Natural killer cell treated with Interleukin-12 subunit alpha and Interleukin-12 subunit beta and Interleukin-15 and Interleukin-18, amount 100 ng/mL, for 72 hours (primary cell): Measurements from ENCODE around the gene TMEM117. TPM values are rescaled to one million over a fixed set of nuclear protein-coding genes. Genes with fewer than 3 reads are reported as not detected.

ENCODE experiments used
- ATAC-seq, 2 donors: fragments of 150-1000 bp; cut with Tn5 transposase in 1 of 2; sonication (Bioruptor Pico), chemical (Tn5 transposase) in 1 of 2; 2 replicates each; pipeline ENCODE4 v1.10.0; 2021
- DNase-seq: peaks from one replicate; pipeline ENCODE4 v3.0.0; 2022; ENCODE audit warnings: low spot score
- H3K27ac Mint-ChIP-seq, 2 donors: 1 replicate in 1 of 2; 2 replicates in 1 of 2; pipeline ENCODE4 v1.8.0; 2022; ENCODE audit warnings: mixed read lengths in 2 of 2, mild to moderate bottlenecking in 1 of 2, moderate library complexity in 1 of 2
- H3K27me3 Mint-ChIP-seq, 2 donors: 1 replicate in 1 of 2; 2 replicates in 1 of 2; pipeline ENCODE4 v1.8.0; 2022; ENCODE audit warnings: mixed read lengths in 2 of 2
- H3K36me3 Mint-ChIP-seq: one replicate; pipeline ENCODE4 v1.8.0; 2022; ENCODE audit warnings: mixed read lengths
- H3K4me1 Mint-ChIP-seq, 2 donors: 1 replicate in 1 of 2; 2 replicates in 1 of 2; pipeline ENCODE4 v1.8.0; 2022; ENCODE audit warnings: low read depth in 2 of 2, mixed read lengths in 2 of 2, mild to moderate bottlenecking in 1 of 2
- H3K4me3 Mint-ChIP-seq: one replicate; pipeline ENCODE4 v1.8.0; 2022; ENCODE audit warnings: mixed read lengths
- H3K9me3 Mint-ChIP-seq: 2 replicates; pipeline ENCODE4 v1.8.0; 2022; ENCODE audit warnings: mixed read lengths
- total RNA-seq, 2 donors: library from RNA; stranded (reverse); gene quantifications; one replicate each; pipeline ENCODE4 v1.2.3, GENCODE V29; 2022

TMEM117 gene
- total RNA-seq, 2 donors from 2014 or later, result 2.4 to 5.0 TPM

DNA sequence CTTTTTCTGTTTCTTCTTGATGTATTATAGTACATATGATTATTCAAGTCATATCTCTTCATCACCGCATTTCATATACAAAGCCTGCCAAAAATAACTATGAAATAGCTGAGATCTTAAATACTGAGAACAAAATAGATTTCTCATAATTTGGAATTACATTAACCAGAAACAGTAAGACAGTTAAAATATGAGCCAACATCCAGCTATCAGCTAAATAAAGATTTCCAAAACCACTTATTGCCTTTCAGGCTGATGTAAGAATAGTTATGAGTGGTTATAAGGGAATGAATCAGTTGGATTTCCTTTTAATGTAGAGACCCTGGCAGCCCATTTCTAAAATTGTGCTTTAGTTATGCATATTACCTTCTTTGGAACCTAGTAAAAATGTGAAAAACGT lies 47.4 kb downstream of the TMEM117 start:
- no peaks in the 10 kb centered on the region for H3K27me3 Mint-ChIP-seq
- DNase-seq (no peak), ATAC-seq (no peak)
- H3K4me3 Mint-ChIP-seq, result no peak overlapping the region
- no peaks in the 10 kb centered on the region for H3K36me3 Mint-ChIP-seq
- H3K9me3 Mint-ChIP-seq, result no peaks in the 10 kb centered on the region
- H3K27ac Mint-ChIP-seq, result no peak overlapping the region
- H3K4me1 Mint-ChIP-seq, result no peaks in the 10 kb centered on the region

DNA sequence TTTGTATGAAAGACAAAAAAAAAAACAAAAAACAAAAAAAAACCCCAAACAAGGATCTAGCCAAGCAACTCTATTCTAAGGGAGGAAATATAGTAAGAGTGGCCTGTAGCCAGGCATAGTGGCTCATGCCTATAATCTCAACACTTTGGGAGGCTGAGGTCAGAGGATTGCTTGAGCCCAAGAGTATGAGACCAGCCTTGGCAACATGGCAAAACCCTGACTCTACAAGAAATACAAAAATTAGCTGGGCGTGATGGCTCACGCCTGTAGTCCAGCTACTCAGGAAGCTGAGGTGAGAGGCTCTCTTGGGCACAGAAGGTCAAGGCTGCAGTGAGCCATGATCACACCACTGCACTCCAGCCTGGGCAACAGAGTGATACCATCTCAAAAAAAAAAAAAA lies 47.9 kb downstream of the TMEM117 start:
- no peak overlapping the region for H3K4me3 Mint-ChIP-seq
- H3K27ac Mint-ChIP-seq, result no peak overlapping the region
- ATAC-seq, result no peak
- no peaks in the 10 kb centered on the region for H3K4me1 Mint-ChIP-seq
- no peaks in the 10 kb centered on the region for H3K9me3 Mint-ChIP-seq
- DNase-seq, result no peak
- H3K36me3 Mint-ChIP-seq, result no peaks in the 10 kb centered on the region
- H3K27me3 Mint-ChIP-seq, result no peaks in the 10 kb centered on the region

GRCh38 chr12:43884683-43885410 lies 49.0 kb downstream of the TMEM117 start:
- Mint-ChIP-seq H3K9me3 (no peaks in the 10 kb centered on the region), H3K4me1 (no peaks in the 10 kb centered on the region), H3K27me3 (no peaks in the 10 kb centered on the region), H3K27ac (no peak overlapping the region), H3K4me3 (no peak overlapping the region), H3K36me3 (no peaks in the 10 kb centered on the region)
- DNase-seq, result no peak
- ATAC-seq, result no peak

DNA sequence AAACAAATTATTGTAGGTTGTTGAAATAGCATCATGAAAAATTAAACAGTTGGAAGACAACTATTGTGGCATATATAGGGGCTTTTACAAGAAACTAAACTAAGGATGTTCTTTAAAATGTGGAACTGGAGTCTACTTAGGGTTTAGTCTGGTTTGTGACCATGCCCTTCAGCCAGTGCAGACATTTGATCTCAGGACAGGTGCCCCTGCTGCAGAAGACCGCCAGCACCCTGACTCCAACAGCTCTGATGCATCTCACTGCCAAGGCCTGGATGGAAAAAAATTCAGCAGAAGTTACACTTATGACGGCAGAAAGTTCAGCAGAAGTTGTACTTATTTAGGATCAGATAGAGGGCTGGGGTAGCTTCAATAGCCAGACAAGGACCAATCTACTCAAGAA lies 51.5 kb downstream of the TMEM117 start:
- ATAC-seq (no peak), DNase-seq (no peak)
- Mint-ChIP-seq H3K4me3 (no peak overlapping the region), H3K27ac (no peak overlapping the region), H3K9me3 (no peaks in the 10 kb centered on the region), H3K27me3 (no peaks in the 10 kb centered on the region), H3K4me1 (no peaks in the 10 kb centered on the region), H3K36me3 (no peaks in the 10 kb centered on the region)

DNA sequence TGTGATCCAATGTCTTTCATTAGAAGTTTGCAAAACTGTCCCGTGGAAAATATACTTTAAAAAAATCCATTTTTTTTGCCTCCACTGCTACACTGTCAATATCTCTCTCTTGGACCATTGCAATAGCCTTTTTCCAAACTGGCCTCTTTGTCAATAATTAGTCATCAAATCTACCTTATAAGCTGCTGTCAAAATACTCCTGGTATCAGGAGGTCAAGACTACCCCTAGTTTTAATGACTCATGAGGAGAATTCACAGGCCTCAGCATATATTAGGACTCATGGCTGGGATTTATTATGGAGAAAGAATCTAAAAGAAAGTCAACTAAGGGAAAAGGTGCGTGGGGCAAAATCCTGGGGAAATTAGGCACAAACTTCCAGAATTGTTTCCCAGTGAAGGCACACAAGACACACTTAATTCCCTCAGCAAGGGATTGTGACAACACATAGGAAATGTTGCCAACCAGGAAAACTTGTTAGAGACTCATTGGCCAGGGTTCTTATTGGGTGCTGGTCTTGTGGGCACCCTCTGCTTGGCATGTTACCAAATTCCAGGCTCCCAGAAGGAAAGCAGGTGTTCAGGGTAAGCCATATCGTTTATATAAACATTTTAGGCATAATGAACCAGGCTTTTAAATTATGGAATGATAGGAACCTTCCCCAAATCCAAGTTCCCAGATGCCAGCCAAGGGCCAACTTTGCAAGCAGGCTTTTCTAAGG lies 56.1 kb downstream of the TMEM117 start:
- Mint-ChIP-seq H3K27me3 (no peaks in the 10 kb centered on the region), H3K4me1 (no peaks in the 10 kb centered on the region), H3K4me3 (no peak overlapping the region), H3K27ac (no peak overlapping the region), H3K36me3 (no peaks in the 10 kb centered on the region), H3K9me3 (peaks cover 3% of the 10 kb centered on the region)
- DNase-seq (no peak), ATAC-seq (no peak)

DNA sequence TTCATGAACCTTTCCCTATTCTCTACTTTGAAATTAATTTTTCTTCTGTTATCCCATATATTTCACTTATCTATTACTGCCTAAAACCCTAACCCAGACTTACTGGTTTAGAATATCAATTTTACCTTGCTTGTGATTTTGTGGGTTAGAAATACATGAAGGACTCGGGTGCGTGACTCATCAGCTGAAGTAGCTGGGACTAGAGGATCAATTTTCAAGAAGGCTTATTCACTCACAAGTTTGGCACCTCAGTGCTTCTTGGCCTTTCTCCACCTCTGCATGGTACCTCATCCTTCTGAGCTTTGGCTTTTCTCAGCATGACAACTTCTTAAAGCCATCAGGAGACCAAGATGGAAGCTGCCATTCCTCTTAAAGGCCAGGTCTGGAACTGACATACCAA lies 57.8 kb downstream of the TMEM117 start:
- H3K9me3 Mint-ChIP-seq, result peaks cover 3% of the 10 kb centered on the region

GRCh38 chr12:43895580-43896206 lies 59.8 kb downstream of the TMEM117 start:
- H3K4me3 Mint-ChIP-seq, result no peak overlapping the region
- no peak overlapping the region for H3K27ac Mint-ChIP-seq
- no peak for ATAC-seq
- no peaks in the 10 kb centered on the region for H3K36me3 Mint-ChIP-seq
- DNase-seq, result no peak
- H3K4me1 Mint-ChIP-seq, result no peaks in the 10 kb centered on the region
- no peaks in the 10 kb centered on the region for H3K27me3 Mint-ChIP-seq
- peaks cover 3% of the 10 kb centered on the region for H3K9me3 Mint-ChIP-seq

More for the DNA sequence above, 57.8 kb downstream of the TMEM117 start:
- H3K36me3 Mint-ChIP-seq, result no peaks in the 10 kb centered on the region
- DNase-seq, result no peak
- no peak overlapping the region for H3K4me3 Mint-ChIP-seq
- ATAC-seq, result no peak
- H3K27ac Mint-ChIP-seq, result no peak overlapping the region
- H3K27me3 Mint-ChIP-seq, result no peaks in the 10 kb centered on the region
- H3K4me1 Mint-ChIP-seq, result no peaks in the 10 kb centered on the region

DNA sequence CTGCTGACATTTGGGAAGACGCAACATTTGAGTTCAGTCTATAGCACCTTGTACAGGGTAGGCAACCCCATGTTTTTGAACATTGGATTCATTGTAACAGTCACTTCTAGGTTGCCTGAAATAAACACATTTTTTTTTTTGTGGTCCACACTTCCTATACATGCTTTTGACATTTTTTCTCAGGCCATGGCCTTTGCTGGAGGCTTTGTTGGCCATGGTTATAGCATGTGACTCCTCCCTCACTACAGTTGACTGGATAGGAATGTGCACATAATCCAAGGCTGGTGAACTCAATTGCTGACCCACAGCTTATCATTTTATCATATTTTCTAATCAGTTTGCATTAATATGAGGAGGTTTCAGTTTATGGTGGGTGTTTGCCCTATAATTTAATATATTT lies 60.6 kb downstream of the TMEM117 start:
- Mint-ChIP-seq H3K27ac (no peak overlapping the region), H3K4me1 (no peaks in the 10 kb centered on the region), H3K4me3 (no peak overlapping the region), H3K36me3 (no peaks in the 10 kb centered on the region), H3K27me3 (no peaks in the 10 kb centered on the region), H3K9me3 (peaks cover 3% of the 10 kb centered on the region)
- no peak for DNase-seq
- no peak for ATAC-seq

- no peak overlapping the region for H3K27ac Mint-ChIP-seq
- no peaks in the 10 kb centered on the region for H3K36me3 Mint-ChIP-seq
- H3K9me3 Mint-ChIP-seq, result peaks cover 3% of the 10 kb centered on the region
- H3K4me3 Mint-ChIP-seq, result no peak overlapping the region
- DNase-seq (no peak), ATAC-seq (no peak)
- H3K4me1 Mint-ChIP-seq, result no peaks in the 10 kb centered on the region
- H3K27me3 Mint-ChIP-seq, result no peaks in the 10 kb centered on the region
Measured at GRCh38 chr12:43898474-43898873, 62.6 kb downstream of the TMEM117 start.

DNA sequence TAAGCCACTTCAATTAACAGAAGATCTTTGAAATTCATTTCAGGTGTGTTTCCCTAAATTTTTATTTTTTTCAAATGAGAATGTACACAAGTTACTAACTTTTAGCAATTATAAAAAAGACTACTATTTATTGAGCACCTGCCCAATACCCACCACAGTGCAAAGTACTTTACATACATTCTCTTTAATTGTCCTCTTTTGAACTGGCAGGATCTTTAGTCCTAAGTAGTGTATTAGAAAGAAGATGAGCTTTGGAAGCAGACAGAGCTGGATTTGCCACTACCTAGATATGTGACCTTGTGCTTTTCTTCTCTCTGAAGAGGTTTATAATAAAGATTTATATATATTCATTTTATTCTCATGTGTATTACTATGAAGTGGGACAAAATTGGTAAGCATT lies 63.7 kb downstream of the TMEM117 start:
- no peak overlapping the region for H3K27ac Mint-ChIP-seq
- ATAC-seq (no peak), DNase-seq (no peak)
- no peaks in the 10 kb centered on the region for H3K27me3 Mint-ChIP-seq
- peaks cover 3% of the 10 kb centered on the region for H3K9me3 Mint-ChIP-seq
- no peak overlapping the region for H3K4me3 Mint-ChIP-seq
- H3K36me3 Mint-ChIP-seq, result no peaks in the 10 kb centered on the region
- H3K4me1 Mint-ChIP-seq, result no peaks in the 10 kb centered on the region

DNA sequence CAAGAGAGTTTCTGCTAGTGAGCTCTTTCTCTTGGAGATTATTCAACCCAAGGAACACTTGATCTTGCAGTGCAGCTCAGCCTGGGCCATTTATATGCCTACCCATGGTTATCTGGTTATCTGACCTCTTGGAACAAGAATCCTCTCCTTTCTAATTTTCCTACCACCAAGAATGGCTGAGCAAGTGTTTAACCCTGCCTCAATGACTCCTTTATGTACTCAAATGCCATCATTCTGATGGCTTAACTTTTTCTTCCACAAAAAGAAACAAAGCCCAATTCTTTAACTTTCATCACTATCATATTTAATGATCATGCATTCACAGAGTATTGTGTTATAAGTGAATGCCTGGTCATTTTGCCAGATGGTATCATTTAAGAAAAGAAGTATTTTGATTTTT lies 67.8 kb downstream of the TMEM117 start:
- no peaks in the 10 kb centered on the region for H3K36me3 Mint-ChIP-seq
- DNase-seq (no peak), ATAC-seq (no peak)
- no peaks in the 10 kb centered on the region for H3K27me3 Mint-ChIP-seq
- H3K9me3 Mint-ChIP-seq, result no peaks in the 10 kb centered on the region
- no peaks in the 10 kb centered on the region for H3K4me1 Mint-ChIP-seq
- H3K4me3 Mint-ChIP-seq, result no peak overlapping the region
- no peak overlapping the region for H3K27ac Mint-ChIP-seq

GRCh38 chr12:43912859-43913258 lies 77.0 kb downstream of the TMEM117 start:
- no peaks in the 10 kb centered on the region for H3K4me1 Mint-ChIP-seq
- no peak overlapping the region for H3K27ac Mint-ChIP-seq
- ATAC-seq (no peak), DNase-seq (no peak)
- H3K4me3 Mint-ChIP-seq, result no peak overlapping the region
- H3K27me3 Mint-ChIP-seq, result no peaks in the 10 kb centered on the region
- H3K9me3 Mint-ChIP-seq, result no peaks in the 10 kb centered on the region
- H3K36me3 Mint-ChIP-seq, result no peaks in the 10 kb centered on the region

- DNase-seq (no peak), ATAC-seq (no peak)
- Mint-ChIP-seq H3K4me3 (no peak overlapping the region), H3K4me1 (no peaks in the 10 kb centered on the region), H3K9me3 (no peaks in the 10 kb centered on the region), H3K27ac (no peak overlapping the region), H3K27me3 (no peaks in the 10 kb centered on the region), H3K36me3 (no peaks in the 10 kb centered on the region)
Measured at GRCh38 chr12:43914391-43914790, 78.5 kb downstream of the TMEM117 start.

GRCh38 chr12:43914923-43915468 lies 79.1 kb downstream of the TMEM117 start:
- no peak overlapping the region for H3K4me3 Mint-ChIP-seq
- no peaks in the 10 kb centered on the region for H3K4me1 Mint-ChIP-seq
- no peaks in the 10 kb centered on the region for H3K27me3 Mint-ChIP-seq
- no peak for DNase-seq
- no peak overlapping the region for H3K27ac Mint-ChIP-seq
- ATAC-seq, result no peak
- no peaks in the 10 kb centered on the region for H3K36me3 Mint-ChIP-seq
- no peaks in the 10 kb centered on the region for H3K9me3 Mint-ChIP-seq
